ENCODE measurements around the gene KRT78.

KRT78 gene

DNA sequence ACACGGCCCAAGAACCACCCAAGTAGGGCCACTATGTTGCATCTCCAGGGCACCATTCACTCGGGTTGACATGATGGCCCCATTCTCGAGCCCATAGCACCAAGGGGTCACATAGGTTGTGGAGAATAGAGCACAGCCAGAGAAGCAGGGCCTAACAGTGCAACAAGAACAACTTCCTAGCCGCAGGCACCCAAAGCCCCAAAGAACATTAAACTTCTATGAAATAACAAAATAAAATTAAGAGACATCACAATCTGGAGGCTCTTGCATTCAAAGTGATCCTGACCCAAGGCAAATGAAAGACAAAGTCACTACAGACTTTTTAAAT, 36.8 kb downstream of the KRT78 start:
- no peak for TF ChIP-seq Cebpa-rat (IDR thresholded peaks at IDR 0.05)

DNA sequence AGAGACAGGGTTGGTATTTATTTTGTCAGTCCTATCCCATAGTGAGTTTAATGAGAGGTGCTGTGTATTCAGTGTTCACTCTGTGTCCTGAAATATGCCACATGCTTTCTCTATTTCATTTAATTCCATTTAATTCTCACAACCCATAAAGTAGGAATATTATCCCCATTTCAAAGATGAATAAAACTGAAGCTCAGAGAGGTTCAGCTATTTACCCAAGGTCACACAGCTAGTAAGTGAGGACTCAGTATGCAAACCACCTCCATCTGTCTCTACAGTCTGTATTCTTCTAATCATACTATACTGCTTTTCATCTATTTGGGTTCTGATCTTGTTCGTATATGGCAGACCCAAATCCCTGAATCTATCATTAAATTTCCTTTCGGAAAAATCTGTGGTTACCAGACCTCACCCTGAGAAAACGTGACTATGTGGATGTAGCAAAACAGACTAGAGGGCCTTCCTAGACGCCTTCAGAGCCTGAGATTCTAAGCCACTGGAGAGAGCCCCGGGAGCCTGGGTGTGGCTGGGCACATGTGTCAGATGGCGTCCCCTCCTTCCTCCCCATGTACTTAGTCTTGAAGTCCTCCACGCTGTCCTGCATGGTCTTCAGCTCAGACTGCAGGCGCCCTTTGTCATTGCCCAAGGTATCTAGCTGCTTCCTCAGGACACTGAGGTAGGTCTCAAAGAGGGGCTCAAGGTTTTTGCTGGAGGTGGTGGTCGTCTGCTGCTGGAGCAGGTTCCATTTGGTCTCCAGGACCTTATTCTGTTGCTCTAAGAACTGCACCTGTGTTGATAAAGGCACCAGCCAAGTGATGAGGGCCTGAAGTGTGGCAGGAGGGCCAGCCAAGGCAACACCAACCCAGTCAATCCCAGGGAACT, 37.4 kb downstream of the KRT78 start:
- H3K4me3 ChIP-seq, result no peak overlapping the region
- H3K27me3 ChIP-seq, result no peaks in the 10 kb centered on the region
- H3K9ac ChIP-seq, result no peak overlapping the region
- H3K4me1 ChIP-seq, result no peaks in the 10 kb centered on the region
- no peak overlapping the region for H3K4me2 ChIP-seq
- H3K36me3 ChIP-seq, result no peaks in the 10 kb centered on the region
- TF ChIP-seq Cebpa-rat (IDR thresholded peaks at IDR 0.05), result no peak
- no peaks in the 10 kb centered on the region for H3K9me3 ChIP-seq
- no peaks in the 10 kb centered on the region for H4K20me1 ChIP-seq
- H3K27ac ChIP-seq, result no peak overlapping the region

More for the DNA sequence above, 36.8 kb downstream of the KRT78 start:
- H3K9me3 ChIP-seq, result no peaks in the 10 kb centered on the region
- H3K4me2 ChIP-seq, result no peak overlapping the region
- H4K20me1 ChIP-seq, result no peaks in the 10 kb centered on the region
- H3K36me3 ChIP-seq, result no peaks in the 10 kb centered on the region
- no peak overlapping the region for H3K9ac ChIP-seq
- H3K27me3 ChIP-seq, result no peaks in the 10 kb centered on the region
- H3K27ac ChIP-seq, result no peak overlapping the region
- no peak overlapping the region for H3K4me3 ChIP-seq
- no peaks in the 10 kb centered on the region for H3K4me1 ChIP-seq

DNA sequence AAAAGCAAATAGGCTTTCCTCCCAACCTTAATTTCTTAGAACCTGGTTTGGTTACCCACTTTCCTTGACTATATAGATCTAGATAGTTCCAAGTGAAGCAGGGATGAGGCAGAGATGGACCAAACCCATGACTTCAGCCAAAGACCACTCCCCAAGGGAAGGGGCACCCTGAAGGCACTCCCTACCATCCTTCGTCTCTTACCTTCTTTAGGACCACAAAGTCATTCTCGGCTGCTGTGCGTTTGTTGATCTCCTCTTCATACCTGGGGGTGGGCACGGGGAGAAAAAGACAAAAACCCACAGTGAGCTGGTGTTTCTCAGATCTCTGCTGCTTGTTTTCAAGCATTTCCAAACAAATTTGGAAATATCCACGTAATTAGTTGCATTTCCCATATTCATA, 38.2 kb downstream of the KRT78 start:
- H3K27ac ChIP-seq, result no peak overlapping the region
- H3K9ac ChIP-seq, result no peak overlapping the region
- peaks cover under 1% of the 10 kb centered on the region; the same call in 1 of the 2 replicates for H3K4me1 ChIP-seq
- H3K4me2 ChIP-seq, result no peak overlapping the region
- no peak overlapping the region for H3K4me3 ChIP-seq
- H3K36me3 ChIP-seq, result no peaks in the 10 kb centered on the region
- no peak for TF ChIP-seq Cebpa-rat (IDR thresholded peaks at IDR 0.05)
- no peaks in the 10 kb centered on the region for H3K9me3 ChIP-seq
- H4K20me1 ChIP-seq, result no peaks in the 10 kb centered on the region
- H3K27me3 ChIP-seq, result no peaks in the 10 kb centered on the region

DNA sequence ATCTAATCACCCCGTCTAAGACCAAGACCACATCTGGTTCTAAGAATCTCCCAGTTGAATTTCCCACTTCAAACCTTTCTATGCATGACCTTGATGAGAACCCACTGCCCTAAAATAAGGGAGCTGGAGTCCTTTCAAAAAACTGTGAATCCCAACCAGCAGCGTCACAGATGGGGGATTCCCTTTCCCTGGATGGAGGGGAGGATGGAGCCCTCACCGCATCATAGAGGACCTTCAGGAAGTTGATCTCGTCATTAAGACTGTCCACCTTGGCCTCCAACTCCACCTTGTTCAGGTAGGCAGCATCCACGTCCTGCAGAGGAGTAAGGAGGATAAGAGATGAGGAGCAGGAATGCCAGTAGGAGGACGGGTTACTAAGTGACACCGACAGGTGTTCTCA, 39.6 kb downstream of the KRT78 start:
- no peak overlapping the region for H3K4me2 ChIP-seq
- TF ChIP-seq Cebpa-rat (IDR thresholded peaks at IDR 0.05), result no peak
- H3K9ac ChIP-seq, result no peak overlapping the region
- no peaks in the 10 kb centered on the region for H3K27me3 ChIP-seq
- no peaks in the 10 kb centered on the region for H3K9me3 ChIP-seq
- H4K20me1 ChIP-seq, result no peaks in the 10 kb centered on the region
- no peaks in the 10 kb centered on the region for H3K36me3 ChIP-seq
- no peak overlapping the region for H3K27ac ChIP-seq
- H3K4me3 ChIP-seq, result no peak overlapping the region
- peaks cover 8% of the 10 kb centered on the region; the same call in 1 of the 2 replicates for H3K4me1 ChIP-seq

DNA sequence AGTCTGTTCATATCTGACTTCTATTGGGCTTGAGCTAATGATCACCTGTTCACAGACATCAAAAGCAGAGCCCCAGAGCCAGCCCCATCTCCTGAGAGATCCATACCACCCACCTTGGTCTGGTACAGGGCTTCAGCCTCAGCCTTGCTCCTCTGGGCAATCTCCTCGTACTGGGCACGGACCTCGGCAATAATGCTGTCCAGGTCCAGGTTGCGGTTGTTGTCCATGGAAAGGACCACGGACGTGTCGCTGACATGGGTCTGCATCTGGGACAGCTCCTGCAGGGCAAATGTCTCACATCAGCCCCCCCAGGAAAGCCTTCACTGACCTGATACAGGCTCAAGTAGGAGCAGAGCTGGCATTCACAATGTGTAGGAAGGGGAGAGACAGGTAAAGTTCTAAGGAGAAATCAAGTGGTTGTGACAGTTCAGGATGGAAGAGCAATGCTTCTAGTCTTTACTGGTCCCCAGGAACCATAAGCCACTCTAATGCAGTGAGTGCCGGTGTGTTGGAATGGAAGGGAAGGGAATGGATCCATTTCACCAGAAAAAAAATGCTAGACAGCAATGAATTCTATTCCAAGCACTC, 40.1 kb downstream of the KRT78 start:
- no peak overlapping the region for H3K27ac ChIP-seq
- H3K36me3 ChIP-seq, result no peaks in the 10 kb centered on the region
- H3K4me3 ChIP-seq, result no peak overlapping the region
- TF ChIP-seq Cebpa-rat (IDR thresholded peaks at IDR 0.05), result no peak
- no peak overlapping the region for H3K9ac ChIP-seq
- no peaks in the 10 kb centered on the region for H4K20me1 ChIP-seq
- no peaks in the 10 kb centered on the region for H3K9me3 ChIP-seq
- no peaks in the 10 kb centered on the region for H3K27me3 ChIP-seq
- H3K4me2 ChIP-seq, result no peak overlapping the region
- H3K4me1 ChIP-seq, result peaks cover 8% of the 10 kb centered on the region; the same call in 1 of the 2 replicates

DNA sequence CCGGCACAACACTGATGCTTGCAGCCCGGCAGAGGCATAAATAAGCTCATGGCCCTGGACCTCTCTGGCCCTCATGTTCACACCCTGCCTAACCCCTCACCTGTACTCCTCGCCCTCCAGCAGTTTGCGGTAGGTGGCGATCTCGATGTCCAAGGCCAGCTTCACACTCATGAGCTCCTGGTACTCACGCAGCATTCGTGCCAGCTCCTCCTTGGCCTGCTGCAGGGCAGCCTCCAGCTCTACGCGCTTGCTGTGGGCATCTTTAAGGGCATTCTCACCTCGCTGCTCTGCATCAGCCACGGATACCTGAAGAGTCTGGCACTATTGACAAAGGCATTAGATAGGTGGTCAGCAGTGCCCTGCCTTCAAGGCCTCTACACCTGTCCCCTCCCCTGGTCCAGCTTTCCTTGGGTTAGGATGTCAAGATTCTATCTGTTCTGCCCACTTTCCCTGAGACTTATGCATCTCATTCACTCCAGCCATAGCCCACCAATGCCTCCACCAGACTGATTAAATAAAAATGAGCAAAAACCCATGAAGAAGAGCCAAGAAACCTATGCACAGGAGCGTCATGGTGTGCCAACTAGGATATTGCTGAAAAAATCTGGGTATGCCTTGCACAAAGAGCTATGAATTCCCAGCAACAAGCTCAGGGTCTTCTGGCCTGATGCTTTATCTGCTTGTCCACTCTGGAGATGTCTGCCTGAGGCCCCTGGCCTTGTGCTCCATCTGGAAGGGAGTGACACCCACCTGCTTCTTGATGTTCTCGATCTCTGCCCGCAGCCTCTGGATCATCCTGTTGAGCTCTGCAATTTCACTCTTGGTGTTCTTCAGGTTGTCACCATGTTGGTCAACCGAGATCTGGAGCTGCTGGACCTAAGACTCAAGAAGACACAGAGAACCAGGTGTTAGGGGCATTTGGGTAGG, 41.0 kb downstream of the KRT78 start:
- Histone ChIP-seq H3K27me3 (no peaks in the 10 kb centered on the region), H3K9ac (no peak overlapping the region), H3K4me2 (no peak overlapping the region), H3K4me3 (no peak overlapping the region), H3K4me1 (peaks cover 8% of the 10 kb centered on the region; the same call in 1 of the 2 replicates), H3K27ac (no peak overlapping the region), H4K20me1 (no peaks in the 10 kb centered on the region), H3K36me3 (no peaks in the 10 kb centered on the region), H3K9me3 (no peaks in the 10 kb centered on the region)
- TF ChIP-seq Cebpa-rat (IDR thresholded peaks at IDR 0.05), result no peak

DNA sequence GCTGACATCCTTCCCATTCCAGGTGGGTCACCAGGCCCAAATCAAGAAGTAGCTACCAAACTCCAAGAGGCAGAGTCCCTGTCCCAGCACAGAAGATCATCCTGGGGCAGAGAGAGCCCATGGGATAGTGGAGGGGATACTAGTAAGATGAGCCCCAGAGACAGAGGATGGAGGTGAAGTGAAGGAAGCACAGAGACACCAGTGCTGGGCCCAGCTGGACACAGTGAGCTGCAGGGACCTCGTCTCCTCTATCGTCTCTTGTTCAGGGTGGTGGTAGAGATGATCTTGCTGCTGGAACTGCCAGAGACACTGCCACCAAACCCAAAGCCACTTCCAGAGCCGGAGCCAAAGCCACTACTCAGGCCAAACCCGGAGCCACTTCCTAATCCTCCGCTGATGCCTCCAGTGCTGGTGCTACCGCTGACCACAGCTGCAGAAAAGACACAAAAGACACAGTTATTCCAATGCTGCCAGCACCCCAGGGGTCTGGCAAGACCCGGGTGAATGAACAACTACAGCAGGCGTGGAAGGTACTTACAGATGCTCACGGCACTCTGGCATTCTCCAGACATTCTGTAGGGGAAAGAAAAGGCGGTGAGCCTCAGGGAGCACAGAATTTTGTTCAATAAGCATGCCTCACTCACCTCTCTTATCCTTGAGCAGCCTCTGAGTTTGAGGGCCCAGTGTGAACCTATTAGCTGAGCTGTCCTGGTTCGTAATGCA, 41.8 kb downstream of the KRT78 start:
- no peak overlapping the region for H3K27ac ChIP-seq
- H3K9me3 ChIP-seq, result no peaks in the 10 kb centered on the region
- TF ChIP-seq Cebpa-rat (IDR thresholded peaks at IDR 0.05), result no peak
- no peak overlapping the region for H3K4me3 ChIP-seq
- H3K36me3 ChIP-seq, result no peaks in the 10 kb centered on the region
- H3K4me1 ChIP-seq, result peaks cover 8% of the 10 kb centered on the region; the same call in 1 of the 2 replicates
- H3K9ac ChIP-seq, result no peak overlapping the region
- H3K4me2 ChIP-seq, result no peak overlapping the region
- H4K20me1 ChIP-seq, result no peaks in the 10 kb centered on the region
- no peaks in the 10 kb centered on the region for H3K27me3 ChIP-seq

DNA sequence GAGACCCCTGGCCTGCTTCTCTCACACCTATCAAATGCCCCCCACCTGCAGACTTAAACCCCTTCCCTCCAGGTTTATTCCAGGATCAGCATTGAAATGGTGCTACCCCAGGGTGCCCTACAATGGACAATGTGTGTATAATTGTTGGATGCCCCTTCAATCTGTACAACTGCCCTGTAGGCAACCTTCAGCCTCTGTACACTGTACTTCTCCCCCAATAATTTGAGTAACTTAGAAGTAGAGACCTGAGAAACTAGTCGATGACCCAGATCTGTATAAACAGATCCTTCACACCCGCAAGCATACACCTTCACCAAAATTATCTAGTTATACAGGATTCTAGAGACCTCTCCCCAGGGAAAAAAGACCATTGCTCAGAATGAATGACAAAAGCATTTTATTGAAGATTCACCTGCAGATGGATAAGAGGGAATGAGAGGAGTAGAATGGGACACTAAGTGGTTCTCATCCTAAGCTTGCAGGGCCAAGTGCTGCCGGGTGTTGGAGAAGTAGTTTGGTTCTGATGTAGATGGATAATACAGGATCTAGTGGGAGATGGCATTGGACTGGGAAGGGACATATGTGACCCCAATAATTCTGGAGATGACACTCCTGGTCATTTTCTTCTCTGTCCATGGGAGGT, 42.5 kb downstream of the KRT78 start:
- Histone ChIP-seq H3K4me2 (no peak overlapping the region), H3K27me3 (no peaks in the 10 kb centered on the region)

DNA sequence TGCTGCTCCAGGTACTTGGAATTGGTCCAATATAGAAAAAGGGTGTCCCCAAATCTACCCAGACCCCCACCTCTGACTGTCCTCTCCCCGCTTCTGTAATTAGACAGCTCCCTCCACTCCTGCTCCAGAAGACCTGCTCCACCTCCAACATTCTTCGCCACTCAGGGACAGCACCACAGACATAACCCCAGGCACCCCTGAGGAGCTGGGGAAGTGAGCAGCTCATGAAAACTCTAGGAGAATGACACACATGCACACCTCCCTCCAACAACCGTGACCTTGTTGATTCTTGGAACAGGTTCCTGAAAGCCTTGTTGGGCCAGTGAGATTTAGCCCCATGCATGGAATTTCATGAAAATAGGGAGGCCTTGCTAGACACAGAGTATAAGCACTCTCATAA, 43.1 kb downstream of the KRT78 start:
- Histone ChIP-seq H3K36me3 (no peaks in the 10 kb centered on the region), H4K20me1 (no peaks in the 10 kb centered on the region), H3K27ac (no peak overlapping the region), H3K4me1 (peaks cover 8% of the 10 kb centered on the region; the same call in 1 of the 2 replicates), H3K4me3 (no peak overlapping the region), H3K9me3 (no peaks in the 10 kb centered on the region), H3K4me2 (no peak overlapping the region), H3K27me3 (no peaks in the 10 kb centered on the region), H3K9ac (no peak overlapping the region)
- no peak for TF ChIP-seq Cebpa-rat (IDR thresholded peaks at IDR 0.05)

More for the DNA sequence above, 42.5 kb downstream of the KRT78 start:
- Histone ChIP-seq H3K9ac (no peak overlapping the region), H3K4me3 (no peak overlapping the region), H4K20me1 (no peaks in the 10 kb centered on the region), H3K36me3 (no peaks in the 10 kb centered on the region), H3K27ac (no peak overlapping the region), H3K9me3 (no peaks in the 10 kb centered on the region), H3K4me1 (peaks cover 8% of the 10 kb centered on the region; the same call in 1 of the 2 replicates)
- no peak for TF ChIP-seq Cebpa-rat (IDR thresholded peaks at IDR 0.05)

All from BLaER1 (cell line).